Esophagus squamous epithelium (tissue), 4 donors: Measurements from ENCODE around the gene DAZAP1.

Source experiments
- POLR2A ChIP-seq, 4 donors: fragments of 450-650 bp; IDR thresholded peaks; one replicate each; pipeline ENCODE4 v1.6.1; 2017; ENCODE audit warnings: antibody characterized with exemption in 4 of 4, mild to moderate bottlenecking in 4 of 4, moderate library complexity in 3 of 4
- TF ChIP-seq, protein P1 (sequence below), 6 experiments: fragments of 450-650 bp in 4 of 6; fragments of 200-600 bp in 2 of 6; sonication (generic) in 2 of 6; IDR thresholded peaks; one replicate each; pipeline ENCODE4 v1.5.1; 2016 to 2019; ENCODE audit warnings: antibody characterized with exemption in 6 of 6, mild to moderate bottlenecking in 4 of 6, moderate library complexity in 4 of 6

DNA sequence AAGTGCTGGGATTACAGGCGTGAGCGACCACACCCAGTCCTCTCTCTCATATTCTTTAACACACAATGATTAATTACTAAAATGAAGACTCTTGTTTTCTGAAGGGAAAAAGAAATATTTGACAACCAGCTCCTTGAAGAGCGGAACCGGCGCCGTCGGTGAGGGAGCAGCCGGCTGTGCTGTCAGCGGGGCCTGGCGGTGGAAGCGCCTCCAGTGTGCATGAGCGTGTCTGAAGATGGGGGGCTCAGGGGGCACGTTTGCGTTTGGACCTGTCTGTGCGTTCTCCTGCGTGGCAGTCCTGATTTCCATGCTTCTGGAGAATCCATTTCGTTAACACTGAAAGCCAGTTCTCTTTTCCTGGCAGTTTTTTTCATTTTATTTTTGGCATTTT lies 31.0 kb upstream of the DAZAP1 start:
- TF ChIP-seq, protein P1, sequence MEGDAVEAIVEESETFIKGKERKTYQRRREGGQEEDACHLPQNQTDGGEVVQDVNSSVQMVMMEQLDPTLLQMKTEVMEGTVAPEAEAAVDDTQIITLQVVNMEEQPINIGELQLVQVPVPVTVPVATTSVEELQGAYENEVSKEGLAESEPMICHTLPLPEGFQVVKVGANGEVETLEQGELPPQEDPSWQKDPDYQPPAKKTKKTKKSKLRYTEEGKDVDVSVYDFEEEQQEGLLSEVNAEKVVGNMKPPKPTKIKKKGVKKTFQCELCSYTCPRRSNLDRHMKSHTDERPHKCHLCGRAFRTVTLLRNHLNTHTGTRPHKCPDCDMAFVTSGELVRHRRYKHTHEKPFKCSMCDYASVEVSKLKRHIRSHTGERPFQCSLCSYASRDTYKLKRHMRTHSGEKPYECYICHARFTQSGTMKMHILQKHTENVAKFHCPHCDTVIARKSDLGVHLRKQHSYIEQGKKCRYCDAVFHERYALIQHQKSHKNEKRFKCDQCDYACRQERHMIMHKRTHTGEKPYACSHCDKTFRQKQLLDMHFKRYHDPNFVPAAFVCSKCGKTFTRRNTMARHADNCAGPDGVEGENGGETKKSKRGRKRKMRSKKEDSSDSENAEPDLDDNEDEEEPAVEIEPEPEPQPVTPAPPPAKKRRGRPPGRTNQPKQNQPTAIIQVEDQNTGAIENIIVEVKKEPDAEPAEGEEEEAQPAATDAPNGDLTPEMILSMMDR (IDR thresholded peaks at IDR 0.05): no peak
- no peak for TF ChIP-seq POLR2A (IDR thresholded peaks at IDR 0.05)
